NCI-H2196 (cell line): ENCODE measurements around the gene MAPKAP1.

Experiments
- DNase-seq: peaks from one replicate; lab custom pipeline; 2025; ENCODE audit not compliant: unreplicated experiment; lab: John Stamatoyannopoulos, UW

Gene MAPKAP1

DNA sequence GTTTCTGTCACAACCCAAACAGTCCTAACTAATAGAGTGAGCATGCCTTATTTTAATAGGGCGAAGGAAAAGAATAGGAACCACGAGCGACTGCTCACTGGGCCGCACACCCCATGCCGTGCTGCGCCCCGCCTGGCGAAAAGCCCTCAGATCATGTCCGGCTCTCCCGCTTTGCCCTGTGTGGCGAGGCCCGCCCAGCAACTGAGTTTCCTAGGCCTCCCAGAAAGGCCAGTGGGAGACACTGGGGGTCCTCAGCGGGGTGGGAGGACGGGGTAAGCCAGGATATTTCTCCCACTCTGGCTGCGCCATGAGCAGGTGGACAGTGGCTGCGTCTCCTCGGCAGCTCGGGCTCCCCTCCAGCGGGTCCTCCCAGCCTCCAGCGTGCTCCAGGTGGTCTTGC, 307.3 kb downstream of the MAPKAP1 start:
- DNase-seq, result no peak

DNA sequence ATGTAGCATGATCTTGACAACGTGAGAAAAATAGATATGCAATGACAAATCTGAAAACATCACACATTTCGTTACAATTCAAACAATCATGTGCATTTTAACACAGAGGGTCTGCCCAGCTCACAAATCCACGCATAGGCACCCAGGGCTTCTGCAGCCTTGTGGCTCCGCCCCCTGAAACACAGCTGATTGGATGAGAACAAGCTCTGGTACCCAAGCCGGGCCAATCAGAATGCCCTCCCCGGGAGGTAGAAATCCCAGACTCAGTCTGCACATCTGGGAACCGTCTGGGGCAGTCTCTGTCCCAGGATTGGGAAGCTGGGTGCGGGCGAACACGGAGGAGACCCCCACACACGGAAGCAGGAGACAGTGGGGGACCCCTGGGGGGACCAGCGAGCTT, 307.8 kb downstream of the MAPKAP1 start:
- DNase-seq, result no peak

DNA sequence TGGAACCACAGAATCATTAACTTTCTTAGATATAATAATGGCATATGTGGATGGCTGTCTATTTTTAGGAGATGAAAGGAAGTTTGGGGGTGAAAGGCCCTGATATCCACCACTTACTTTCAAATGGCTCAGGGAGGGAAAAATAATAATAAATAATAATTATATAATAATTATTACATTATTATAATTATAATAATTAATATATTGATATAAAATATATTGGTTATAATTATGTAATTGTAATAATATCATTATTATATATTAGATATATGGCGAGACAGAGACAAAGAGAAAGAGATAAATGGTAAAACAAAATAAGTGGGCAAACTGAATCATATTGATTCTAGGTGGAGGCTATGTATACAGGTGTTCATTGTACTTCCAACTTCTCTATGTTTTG, 308.8 kb downstream of the MAPKAP1 start:
- DNase-seq, result no peak

DNA sequence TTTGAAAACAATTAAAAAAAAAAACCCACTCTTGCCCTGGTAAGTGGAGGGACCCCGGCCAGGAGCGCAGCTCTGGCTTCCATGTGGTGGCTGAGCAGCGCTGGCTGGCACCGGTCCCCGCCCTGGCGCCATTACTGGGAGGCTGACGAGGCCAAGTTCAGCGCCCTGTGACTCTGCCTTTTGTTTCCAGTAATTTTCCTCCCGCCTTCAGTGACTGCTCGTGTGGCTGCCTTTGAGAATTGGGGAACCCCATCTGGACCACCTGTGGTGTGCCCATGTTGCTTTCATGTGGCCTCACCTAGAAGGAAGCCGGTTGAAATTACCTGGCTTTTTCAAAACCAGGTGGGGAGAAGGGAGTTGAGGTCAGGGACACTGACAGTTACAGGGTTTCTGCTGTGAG, 309.3 kb downstream of the MAPKAP1 start:
- no peak for DNase-seq

DNA sequence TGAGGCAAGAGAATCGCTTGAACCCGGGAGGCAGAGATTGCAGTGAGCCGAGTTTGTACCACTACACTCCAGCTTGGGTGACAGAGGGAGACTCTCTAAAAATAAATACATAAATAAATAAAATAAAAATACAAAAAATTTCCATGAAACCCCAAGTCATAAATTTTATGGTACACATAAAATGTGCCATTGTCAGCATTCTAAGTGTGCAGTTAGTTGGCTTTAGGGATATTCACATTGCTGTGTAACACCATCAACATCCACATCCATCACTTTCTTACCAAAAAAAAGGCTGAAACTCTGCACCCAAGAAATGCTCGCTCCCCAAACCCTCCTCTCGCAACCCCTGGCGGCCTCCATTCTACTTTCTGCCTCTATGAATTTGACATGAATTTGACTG, 310.2 kb downstream of the MAPKAP1 start:
- DNase-seq, result no peak

DNA sequence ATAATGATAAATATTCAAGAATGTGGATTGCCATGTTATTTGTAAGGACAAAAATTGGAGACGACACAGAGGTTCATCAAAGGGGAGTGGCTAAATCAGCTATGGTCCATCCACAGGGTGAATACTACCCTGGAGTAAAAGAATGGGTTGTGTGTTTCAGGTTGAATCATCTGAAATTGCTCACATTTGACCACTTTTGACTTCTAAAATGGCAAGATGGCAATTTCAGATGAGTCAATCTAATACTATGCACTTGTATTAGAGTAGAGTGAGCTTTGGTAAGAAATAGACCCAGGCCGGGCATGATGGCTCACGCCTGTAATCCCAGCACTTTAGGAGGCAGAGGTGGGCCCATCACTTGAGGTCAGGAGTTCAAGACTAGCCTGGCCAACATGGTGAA, 313.6 kb downstream of the MAPKAP1 start:
- no peak for DNase-seq

DNA sequence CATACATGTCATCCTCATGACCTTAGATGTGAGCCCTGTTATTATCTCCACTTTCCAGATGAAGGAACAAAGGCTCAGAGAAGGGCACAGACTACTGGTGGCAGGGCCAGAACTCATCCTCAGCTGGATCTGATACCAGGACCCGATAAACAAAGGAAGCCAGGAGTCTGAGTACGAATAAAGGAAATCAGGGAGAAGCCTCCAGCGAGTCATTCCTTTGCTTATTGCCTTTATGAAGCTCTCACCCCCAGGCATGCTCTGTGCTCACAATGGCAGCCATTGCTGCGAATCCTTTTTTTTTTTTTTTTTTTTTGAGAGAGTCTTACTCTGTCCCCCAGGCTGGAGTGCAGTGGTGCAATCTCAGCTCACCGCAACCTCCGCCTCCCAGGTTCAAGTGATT, 315.3 kb downstream of the MAPKAP1 start:
- DNase-seq, result no peak

DNA sequence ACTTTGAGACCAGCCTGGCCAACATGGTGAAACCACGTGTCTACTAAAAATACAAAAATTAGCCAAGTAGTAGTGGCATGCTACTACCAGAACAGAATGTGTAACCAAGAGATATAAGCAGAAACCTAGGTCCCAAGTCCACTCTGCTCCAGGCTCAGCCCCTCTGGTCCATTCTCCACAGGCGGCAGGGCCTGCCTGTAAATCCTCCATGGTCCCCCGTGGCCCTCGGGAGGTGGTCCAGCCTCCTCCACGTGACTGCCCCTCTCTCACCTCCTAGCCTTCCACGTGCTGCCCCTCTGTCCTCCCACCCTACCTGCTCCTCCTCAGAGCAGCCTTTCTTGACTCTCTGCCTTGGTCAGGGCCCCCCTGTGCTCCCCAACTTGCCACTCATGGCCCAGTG, 318.0 kb downstream of the MAPKAP1 start:
- no peak for DNase-seq

DNA sequence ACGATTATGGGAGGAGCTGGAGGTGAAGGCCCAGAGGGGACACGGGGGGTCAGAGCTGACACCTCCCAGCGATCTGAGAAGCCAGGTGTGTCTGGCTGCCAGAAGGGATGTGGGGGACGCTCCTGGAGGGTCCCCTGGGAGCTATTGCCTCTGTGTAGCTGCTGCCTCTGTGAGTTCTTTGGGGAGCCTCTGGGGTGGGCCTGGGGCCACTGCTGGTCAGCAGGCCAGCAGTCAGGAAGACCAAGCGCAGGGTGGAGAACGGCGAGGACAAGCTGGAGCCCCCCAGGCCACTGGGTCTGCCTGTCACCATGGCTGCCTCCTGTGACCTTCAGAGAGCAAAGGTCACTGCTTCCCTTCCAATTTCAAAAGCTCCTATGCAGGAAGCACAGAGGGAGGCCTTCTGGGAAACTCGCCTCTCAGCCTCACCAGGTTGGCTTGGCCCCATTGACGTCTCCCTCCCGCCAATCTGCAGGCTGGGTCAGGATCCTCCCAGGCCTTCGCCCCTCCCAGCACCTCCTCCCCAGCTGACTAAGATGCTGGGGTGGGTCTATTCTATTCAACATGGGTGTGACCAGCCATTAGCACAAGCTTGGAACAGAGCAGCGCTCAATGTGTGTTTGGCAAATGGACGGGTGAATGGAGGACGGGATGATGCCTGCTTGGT, 319.0 kb downstream of the MAPKAP1 start:
- no peak for DNase-seq
